Lung (tissue), 12 donors: ENCODE data around the gene CAPN3. TPM values are rescaled to one million over a fixed set of nuclear protein-coding genes. Genes with fewer than 3 reads are reported as not detected.
A peak's percentile ranks its signal among the peaks of the same experiment; 100 is the strongest.

ENCODE experiments used
- ATAC-seq: fragments of 200-7000 bp; cut with Tn5 transposase; one replicate; pipeline ENCODE4 v1.9.1; 2020; ENCODE audit warnings: moderate number of reproducible peaks; ENCODE audit not compliant: insufficient read depth, low FRiP score
- DNase-seq, 3 donors: peaks; one replicate each; pipeline ENCODE4 v3.0.0-alpha.2; 2013 to 2017
- H3K27ac ChIP-seq, 2 donors: one replicate each; pipeline ENCODE4 v1.5.1; 2013; ENCODE audit warnings: mild to moderate bottlenecking in 2 of 2, moderate library complexity in 2 of 2, control low read depth in 1 of 2, inconsistent platforms in 1 of 2, low read depth in 1 of 2, low read length in 1 of 2
- H3K27me3 ChIP-seq, 3 donors: one replicate each; pipeline ENCODE4 v1.5.1; 2013; ENCODE audit warnings: low read length in 2 of 3; ENCODE audit not compliant: control insufficient read depth in 3 of 3, insufficient read depth in 3 of 3
- H3K36me3 ChIP-seq, 4 donors: one replicate each; pipeline ENCODE4 v1.5.1; 2013; ENCODE audit warnings: low read length in 4 of 4, mild to moderate bottlenecking in 1 of 4, moderate library complexity in 1 of 4; ENCODE audit not compliant: control insufficient read depth in 4 of 4, insufficient read depth in 4 of 4
- H3K4me1 ChIP-seq, 5 donors: one replicate each; pipeline ENCODE4 v1.5.1; 2013; ENCODE audit warnings: low read length in 5 of 5, mild to moderate bottlenecking in 2 of 5, moderate library complexity in 1 of 5; ENCODE audit not compliant: control insufficient read depth in 5 of 5, insufficient read depth in 5 of 5
- H3K4me3 ChIP-seq: one replicate; pipeline ENCODE4 v1.5.1; 2013; ENCODE audit warnings: mild to moderate bottlenecking, control low read depth, moderate library complexity
- H3K9ac ChIP-seq, 2 donors: one replicate each; pipeline ENCODE4 v1.5.1; 2013; ENCODE audit warnings: low read length in 2 of 2, control low read depth in 1 of 2; ENCODE audit not compliant: insufficient read depth in 1 of 2
- H3K9me3 ChIP-seq, 4 donors: one replicate each; pipeline ENCODE4 v1.5.1; 2013; ENCODE audit warnings: low read length in 3 of 4, mild to moderate bottlenecking in 1 of 4, moderate library complexity in 1 of 4; ENCODE audit not compliant: control insufficient read depth in 4 of 4, insufficient read depth in 3 of 4
- CTCF ChIP-seq: IDR thresholded peaks from 2 replicates; pipeline ENCODE4 v1.5.1; 2012; ENCODE audit warnings: mild to moderate bottlenecking; ENCODE audit errors: control extremely low read depth, extremely low read depth
- WGBS, 2 donors: extraction: QIAGEN DNeasy Blood & Tissue Kit; methylation state at CpG; one replicate each; pipeline ENCODE4 v1.1.7; 2013; 5-methylcytosine and 5-hydroxymethylcytosine counted together
- polyA plus RNA-seq, 2 donors: library from polyadenylated mRNA; stranded (reverse); fragments of 200-250 nt; gene quantifications; one replicate each; pipeline ENCODE4 v1.2.1, GENCODE V29; 2013
- total RNA-seq, 2 donors: library from RNA; depleted of rRNA in 1 of 2; stranded (reverse); fragments of >200 nt in 1 of 2; gene quantifications; one replicate each; pipeline ENCODE4 v1.2.1, GENCODE V29; 2014 to 2021
- donor health status: control.
- donor health status: control.
- donor health status: Bipolar disorder and iron deficiency.
- donor health status: healthy.
- donor health status: DM: yes; HTN: yes; CAD: no.

CAPN3 gene
- total and polyA plus RNA-seq, 4 donors: 12.1 to 56.6 (median 24.7) TPM

GRCh38 chr15:42449770-42450424 is 90.6 kb downstream of the CAPN3 start:
- Histone ChIP-seq H3K4me1 (peaks cover 0 to 14% (median 0%) of the 10 kb centered on the region in 5 donors), H3K9ac (no peak overlapping the region), H3K27ac (peak overlapping the region; percentile 14 to 79), H3K4me3 (no peak overlapping the region), H3K27me3 (no peaks in the 10 kb centered on the region), H3K36me3 (peaks cover 25 to 48% (median 38%) of the 10 kb centered on the region in 4 donors), H3K9me3 (no peaks in the 10 kb centered on the region)
- ATAC-seq (peak; percentile 59), DNase-seq (no peak)
- no peak for TF ChIP-seq CTCF
- WGBS, 2 donors: 75 to 90% methylated on average over 13 of the region's 13 CpGs

GRCh38 chr15:42450425-42450790 is 91.1 kb downstream of the CAPN3 start:
- 69 to 85% methylated on average over 4 of the region's 4 CpGs for WGBS, 2 donors
- DNase-seq: no peak
- H3K27ac ChIP-seq: peak overlapping the region in 1 of 2 donors; percentile 21
- peaks cover 23 to 48% (median 34%) of the 10 kb centered on the region in 4 donors for H3K36me3 ChIP-seq
- H3K4me1 ChIP-seq: peaks cover 0 to 14% (median 0%) of the 10 kb centered on the region in 5 donors
- H3K27me3 ChIP-seq: no peaks in the 10 kb centered on the region
- no peak for TF ChIP-seq CTCF
- no peaks in the 10 kb centered on the region for H3K9me3 ChIP-seq
- no peak overlapping the region for H3K4me3 ChIP-seq
- H3K9ac ChIP-seq: no peak overlapping the region
- ATAC-seq: peak; percentile 49

GRCh38 chr15:42453826-42454225 is 94.5 kb downstream of the CAPN3 start:
- no peak for TF ChIP-seq CTCF
- no peaks in the 10 kb centered on the region for H3K9me3 ChIP-seq
- no peak for ATAC-seq
- peaks cover 1 to 20% (median 13%) of the 10 kb centered on the region in 5 donors for H3K4me1 ChIP-seq
- no peak overlapping the region for H3K9ac ChIP-seq
- peaks cover 11 to 26% (median 19%) of the 10 kb centered on the region in 4 donors for H3K36me3 ChIP-seq
- no peaks in the 10 kb centered on the region for H3K27me3 ChIP-seq
- no peak overlapping the region for H3K27ac ChIP-seq
- DNase-seq: no peak
- no peak overlapping the region for H3K4me3 ChIP-seq
- 89 to 98% methylated on average over 3 of the region's 3 CpGs for WGBS, 2 donors
